HG03060 (cell line): ENCODE results near the gene SCAANT1.
A peak's percentile ranks its signal among the peaks of the same experiment; 100 is the strongest.

ENCODE experiments used
- ATAC-seq: cut with Tn5 transposase; IDR thresholded peaks from one replicate; pipeline ENCODE4 v1.9.1; 2021; ENCODE audit warnings: low read depth, moderate number of reproducible peaks; ENCODE audit not compliant: unreplicated experiment

The SCAANT1 gene

GRCh38 chr3:63934041-63934866, 22.1 kb upstream of the SCAANT1 start:
- no peak for ATAC-seq

GRCh38 chr3:63933459-63933858, 21.3 kb upstream of the SCAANT1 start:
- peak; percentile 38 for ATAC-seq

GRCh38 chr3:63932509-63933212, 20.5 kb upstream of the SCAANT1 start:
- no peak for ATAC-seq

DNA sequence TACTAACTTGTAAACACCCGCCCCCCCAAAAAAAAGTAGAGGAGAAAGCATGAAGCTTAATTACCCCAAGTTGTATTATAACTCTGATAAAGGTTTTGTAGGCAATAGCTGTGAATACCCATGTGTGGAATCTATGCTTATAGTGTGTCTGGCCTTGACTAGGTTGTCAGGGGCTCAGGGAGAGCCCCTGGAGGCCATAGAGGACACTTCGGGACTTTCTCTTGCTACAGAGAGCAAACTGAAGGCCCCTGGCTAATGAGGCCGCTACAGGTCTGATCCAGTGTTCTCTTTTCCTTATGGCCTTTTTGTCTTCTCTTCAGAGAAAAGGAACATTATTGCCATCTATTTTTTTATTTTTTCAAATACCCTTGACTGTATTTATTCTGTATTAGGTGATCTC, 19.1 kb upstream of the SCAANT1 start:
- no peak for ATAC-seq

DNA sequence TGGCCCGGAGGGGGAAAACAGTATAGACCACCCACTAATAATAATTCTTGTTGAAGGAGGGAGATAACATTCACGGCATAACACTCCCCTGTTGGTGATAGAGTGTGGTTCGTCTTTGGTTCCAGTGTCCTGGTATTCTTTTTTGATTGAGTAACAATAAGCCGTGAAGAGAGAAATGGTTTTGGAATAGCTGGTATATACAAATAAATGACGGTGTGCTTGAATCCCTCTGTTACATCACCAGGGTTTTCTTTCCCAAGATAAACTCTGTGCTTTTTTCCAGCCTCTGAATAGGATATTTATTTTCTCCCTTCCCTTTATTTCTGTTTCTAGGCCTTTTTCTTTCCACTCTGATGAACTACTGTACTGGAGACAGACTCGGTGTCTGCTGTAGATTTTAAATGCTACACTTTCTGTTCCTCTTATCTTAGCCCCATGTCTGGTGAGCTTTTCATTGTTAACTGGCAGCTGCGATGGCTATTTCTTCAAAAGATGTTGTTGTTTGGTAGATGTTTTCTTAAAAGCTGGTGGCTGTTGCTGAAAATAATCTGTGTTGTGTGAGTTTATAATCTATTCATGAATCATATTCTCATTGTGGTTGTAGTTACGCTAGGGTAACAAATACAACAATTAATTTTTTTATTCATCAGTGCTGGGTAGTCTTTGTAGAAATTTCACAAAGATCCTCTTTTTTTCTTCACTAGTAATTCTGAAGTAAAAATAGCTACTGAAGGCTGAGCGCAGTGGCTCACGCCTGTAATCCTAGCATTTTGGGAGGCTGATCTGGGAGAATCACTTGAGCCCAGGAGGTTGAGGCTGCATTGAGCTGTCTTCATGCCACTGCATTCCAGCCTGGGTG, 15.5 kb upstream of the SCAANT1 start:
- ATAC-seq, result no peak

DNA sequence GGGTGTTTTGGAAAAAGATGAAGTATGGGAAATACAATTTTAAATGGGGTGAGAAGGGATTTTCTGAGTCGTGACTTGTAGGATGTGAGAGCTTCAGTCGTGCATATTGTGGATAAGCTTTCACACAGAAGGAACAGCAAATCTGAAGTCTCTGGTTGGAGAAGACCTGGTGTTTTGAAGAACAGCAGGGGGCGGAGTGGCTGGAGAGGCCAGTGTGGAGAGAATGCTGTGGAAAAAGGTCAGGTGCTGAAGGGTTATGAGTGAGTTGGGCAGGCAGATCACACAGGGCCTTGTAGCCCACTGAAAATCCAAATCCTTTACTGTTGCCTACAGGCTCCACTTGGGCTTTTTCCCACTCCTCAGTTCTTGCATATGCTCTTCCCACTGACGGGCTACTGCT, 14.1 kb upstream of the SCAANT1 start:
- ATAC-seq, result no peak

DNA sequence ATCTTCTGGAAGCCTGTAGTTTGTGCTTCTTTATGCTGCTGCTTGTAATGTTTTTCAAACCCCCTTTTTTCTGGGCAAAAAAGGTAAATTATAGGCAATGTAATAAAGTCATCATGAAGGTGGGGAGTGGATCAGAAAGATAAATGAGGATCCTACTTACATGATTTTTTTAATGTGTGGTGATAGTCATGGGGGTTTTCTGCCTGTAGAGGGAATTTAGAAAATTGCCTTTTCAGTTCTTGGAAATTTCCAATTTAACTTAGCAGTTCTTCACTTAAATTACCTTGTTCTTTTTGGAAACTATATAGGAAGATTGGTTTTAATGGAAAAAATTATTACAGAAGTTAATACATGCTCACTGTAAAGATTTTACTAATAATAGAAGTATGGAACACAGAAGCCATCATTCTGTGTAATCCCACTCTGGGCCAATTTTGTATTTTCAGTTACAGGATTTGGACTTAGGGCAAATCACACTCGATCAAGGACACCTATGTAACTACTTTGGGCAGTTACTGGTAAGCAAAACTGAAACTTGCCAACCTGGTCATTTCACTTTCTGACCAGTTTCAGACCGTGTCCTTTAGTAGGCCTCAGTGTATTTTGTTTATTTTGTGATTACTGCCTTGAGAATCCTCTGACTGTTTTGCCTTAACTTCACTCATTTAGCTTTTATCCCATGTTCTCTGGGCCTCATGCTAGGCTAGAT, 10.5 kb upstream of the SCAANT1 start:
- ATAC-seq, result no peak

DNA sequence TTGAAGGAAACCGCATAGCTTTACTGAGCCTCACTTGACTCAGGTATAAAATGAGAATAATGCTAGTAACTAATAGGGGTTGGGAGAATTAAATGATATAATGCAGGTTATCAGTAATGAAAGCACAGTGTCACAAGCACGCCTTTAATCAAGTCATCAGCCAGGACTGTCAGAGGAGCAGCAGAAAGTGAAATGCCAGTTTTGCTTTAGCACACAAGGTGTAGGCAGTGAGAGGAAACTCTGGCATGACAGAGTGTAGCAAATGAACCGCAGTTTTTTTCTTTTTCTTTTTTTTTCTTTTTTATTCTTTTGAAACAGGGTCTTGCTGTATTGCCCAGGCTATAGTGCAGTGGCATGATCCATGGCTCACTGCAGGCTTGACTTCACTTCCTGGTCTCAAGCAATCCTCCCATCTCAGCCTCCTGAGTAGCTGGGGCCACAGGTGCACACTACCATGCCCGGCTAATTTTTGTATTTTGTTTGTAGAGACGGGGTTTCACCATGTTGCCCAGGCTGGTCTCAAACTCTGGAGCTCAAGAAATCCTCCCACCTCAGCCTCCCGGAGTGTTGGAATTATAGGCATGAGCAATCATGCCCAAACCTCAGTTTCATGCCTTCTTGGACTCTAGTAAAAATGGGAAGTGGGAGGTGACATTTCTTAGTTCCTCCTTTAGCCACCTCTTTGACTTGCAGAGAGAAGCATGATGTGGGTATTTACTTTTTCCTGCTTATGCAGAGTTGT, 9.7 kb upstream of the SCAANT1 start:
- peak; percentile 74 for ATAC-seq

GRCh38 chr3:63920001-63920400, 7.8 kb upstream of the SCAANT1 start:
- no peak for ATAC-seq

DNA sequence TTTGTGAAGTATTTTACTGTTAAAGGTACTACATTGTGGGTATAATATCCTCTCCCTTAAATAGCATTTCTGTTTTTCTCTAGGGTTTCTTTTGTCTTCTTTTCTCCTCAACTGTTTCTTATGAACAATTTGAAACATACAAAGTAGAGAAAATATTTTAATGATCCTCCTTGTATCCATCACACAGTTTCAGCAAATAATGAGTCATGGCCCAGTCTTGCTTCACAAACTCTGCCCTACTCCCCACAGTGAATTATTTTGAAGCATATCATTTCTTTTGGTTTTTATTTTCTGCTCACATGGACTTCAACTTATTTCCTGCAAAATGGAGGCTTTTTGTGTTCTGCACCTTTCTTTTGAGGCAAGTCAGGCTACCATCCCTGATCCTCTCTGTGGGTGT, 6.1 kb upstream of the SCAANT1 start:
- no peak for ATAC-seq

GRCh38 chr3:63914312-63914711, 2.1 kb upstream of the SCAANT1 start:
- no peak for ATAC-seq

DNA sequence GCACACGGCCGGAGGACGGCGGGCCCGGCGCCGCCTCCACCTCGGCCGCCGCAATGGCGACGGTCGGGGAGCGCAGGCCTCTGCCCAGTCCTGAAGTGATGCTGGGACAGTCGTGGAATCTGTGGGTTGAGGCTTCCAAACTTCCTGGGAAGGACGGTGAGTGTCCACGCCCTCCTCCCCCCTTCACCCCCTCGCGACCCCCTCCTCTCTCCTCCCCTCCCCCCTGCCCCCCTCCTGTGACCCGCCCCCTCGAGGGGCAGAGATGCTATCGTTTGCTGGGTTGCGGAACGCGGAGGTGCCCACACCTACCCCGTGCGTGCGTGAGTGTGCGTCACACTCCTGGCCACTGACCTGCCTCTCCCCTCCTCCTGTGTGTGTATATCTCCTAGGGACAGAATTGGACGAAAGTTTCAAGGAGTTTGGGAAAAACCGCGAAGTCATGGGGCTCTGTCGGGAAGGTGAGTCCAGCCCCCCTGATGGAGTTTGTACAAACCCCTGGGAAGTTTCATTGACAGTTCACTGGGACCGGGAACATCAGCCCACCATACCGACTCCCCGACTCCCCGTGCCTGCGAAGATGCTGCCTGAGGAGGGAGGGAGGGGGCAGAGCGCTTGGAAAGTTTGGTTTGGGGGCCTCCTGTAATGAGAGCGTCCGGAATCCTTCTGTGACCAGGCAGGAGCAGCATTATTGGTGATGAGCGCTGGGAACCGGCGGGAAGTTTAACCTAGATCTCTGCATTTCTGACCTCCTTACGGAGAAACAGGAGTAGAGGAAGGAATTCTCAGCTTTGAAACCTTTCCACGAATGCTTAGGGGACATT, 795 bp upstream of the SCAANT1 start:
- no peak for ATAC-seq

- peak; percentile 15 for ATAC-seq
These were observed 692 bp downstream of the SCAANT1 start for GRCh38 chr3:63911509-63911872.

GRCh38 chr3:63910891-63911290, 1.3 kb downstream of the SCAANT1 start:
- ATAC-seq, result no peak

DNA sequence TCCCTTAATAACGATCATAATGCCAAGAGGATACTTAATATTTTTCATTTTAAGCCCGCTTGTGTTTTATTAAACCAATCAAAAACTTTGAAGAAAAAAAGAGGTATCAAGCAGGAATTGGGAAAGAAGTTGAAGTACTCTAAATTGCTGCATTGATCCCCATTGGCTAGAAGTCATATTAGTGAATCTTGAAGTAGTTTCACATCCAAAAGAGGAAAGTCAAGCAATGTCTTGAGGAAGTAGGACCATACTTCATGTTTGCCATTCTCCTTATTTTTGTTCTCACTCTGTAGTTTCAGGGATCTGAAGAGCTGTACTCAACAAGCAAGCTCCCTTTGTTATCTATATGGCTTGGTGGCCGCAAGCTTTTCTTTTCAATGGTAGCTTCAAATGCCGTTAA, 2.2 kb downstream of the SCAANT1 start:
- ATAC-seq, result no peak

DNA sequence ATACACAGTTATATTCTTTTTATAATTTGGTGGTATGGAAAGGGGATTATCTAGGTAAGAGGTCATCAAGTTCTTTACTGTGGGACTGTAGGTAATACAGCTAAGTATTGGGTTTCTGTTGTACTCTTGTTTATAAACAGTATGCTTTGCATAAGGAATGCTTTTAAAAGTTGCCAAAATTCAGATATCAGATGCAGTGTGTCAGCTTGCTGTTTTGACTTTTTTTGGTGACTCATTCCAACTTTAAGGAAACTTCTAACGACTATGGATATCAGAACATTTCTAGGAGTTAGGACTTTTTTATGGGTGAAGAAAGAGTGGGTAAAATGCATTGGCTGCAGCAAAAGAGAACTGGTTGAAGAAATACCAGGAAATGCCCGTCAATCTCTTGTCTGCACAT, 2.8 kb downstream of the SCAANT1 start:
- no peak for ATAC-seq

DNA sequence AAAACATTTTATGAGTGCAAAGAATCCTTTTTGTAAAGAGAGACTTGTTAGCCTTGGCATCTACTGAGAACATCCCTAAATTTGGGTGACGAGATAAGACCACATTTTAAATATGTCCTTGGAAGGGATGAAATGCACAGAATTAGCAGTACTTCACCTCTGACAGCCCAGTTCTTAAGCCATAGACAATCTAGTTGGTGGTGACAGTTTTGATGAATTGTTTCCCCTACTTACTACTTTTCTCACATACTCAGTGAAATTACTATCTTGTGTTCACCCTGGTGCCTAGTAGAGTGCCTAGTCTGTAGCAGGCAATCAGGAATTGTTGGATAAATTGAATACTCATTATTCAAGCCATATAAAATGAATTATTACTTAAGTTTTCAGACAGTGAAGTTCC, 3.4 kb downstream of the SCAANT1 start:
- no peak for ATAC-seq

DNA sequence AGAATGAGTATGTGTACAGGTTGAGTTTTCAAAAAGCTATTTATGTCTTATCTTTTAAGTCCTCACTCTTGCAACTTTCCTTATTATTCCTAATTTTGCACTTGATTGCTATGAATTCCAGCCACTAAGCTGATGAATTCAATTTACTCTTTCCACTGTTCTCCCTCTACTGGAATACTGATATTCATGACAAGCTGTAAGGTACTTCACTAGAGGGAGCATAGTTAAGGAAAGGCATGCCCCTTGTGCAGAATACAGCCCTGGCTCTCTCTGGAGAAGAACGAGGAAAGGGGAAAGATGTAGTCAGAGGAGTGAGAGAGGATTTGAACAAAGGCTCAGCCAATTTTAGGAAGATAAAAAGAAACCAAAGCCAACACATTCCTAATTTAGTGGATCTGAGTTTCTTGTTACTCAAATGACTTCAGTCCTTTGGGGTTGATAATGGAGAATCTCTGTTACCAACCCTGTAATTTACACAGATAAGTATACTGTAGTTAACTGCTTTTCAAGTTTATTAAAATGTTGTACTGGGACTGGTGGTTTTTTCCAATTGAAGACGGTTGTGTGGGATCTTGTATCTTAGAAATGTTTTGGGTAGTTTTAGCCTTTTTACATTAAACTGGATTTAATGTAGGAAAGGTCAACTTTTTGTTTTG, 4.0 kb downstream of the SCAANT1 start:
- no peak for ATAC-seq
